PC-3 (cell line): Measurements from ENCODE around the gene SRRM3.

Source experiments
- CTCF ChIP-seq: fragments of 300-600 bp; sonication (generic); conservative IDR thresholded peaks from 2 replicates; pipeline ENCODE4 v1.5.1; 2017; ENCODE audit warnings: antibody characterized with exemption, low read depth, mild to moderate bottlenecking, low read length
- EZH2 ChIP-seq: fragments of 300-600 bp; sonication (generic); IDR thresholded peaks from one replicate; pipeline ENCODE4 v1.6.1; 2017; ENCODE audit warnings: antibody characterized with exemption, mild to moderate bottlenecking, low read length; ENCODE audit not compliant: unreplicated experiment
- EZH2phosphoT487 ChIP-seq: fragments of 300-600 bp; sonication (generic); IDR thresholded peaks from 2 replicates; pipeline ENCODE4 v1.6.1; 2018; ENCODE audit warnings: mild to moderate bottlenecking, antibody characterized with exemption, low read length, borderline replicate concordance

- TF ChIP-seq CTCF: no peak
- TF ChIP-seq EZH2: no peak
- TF ChIP-seq EZH2phosphoT487: no peak
Observed at GRCh38 chr7:76328389-76328788, 126.7 kb downstream of the SRRM3 start.
